GM19463 (cell line): ENCODE results near the gene UGGT2.
"Not testable (repeated sequence)": the region's sequence is repeated elsewhere in the genome, so short reads cannot be mapped to it uniquely, and the experiment has no call there.

Experiments
- ATAC-seq: cut with Tn5 transposase; IDR thresholded peaks from one replicate; pipeline ENCODE4 v1.9.1; 2021; ENCODE audit warnings: mild to moderate bottlenecking, moderate library complexity; ENCODE audit not compliant: unreplicated experiment

UGGT2 gene

GRCh38 chr13:96053003-96053703, at the start of gene UGGT2:
Gene UGGT2, minus strand, starts transcription at chr13:96053401. Its CDS starts 89 bp downstream, at chr13:96053312.
- peak; percentile 97 for ATAC-seq

GRCh38 chr13:96100457-96101220, 47.4 kb upstream of the UGGT2 start:
- ATAC-seq: no peak

GRCh38 chr13:96093296-96094006, 40.2 kb upstream of the UGGT2 start:
- ATAC-seq: no peak

GRCh38 chr13:96091164-96092117, 38.2 kb upstream of the UGGT2 start:
- no peak for ATAC-seq

- peak; percentile 37 for ATAC-seq
Observed at GRCh38 chr13:96090240-96091101, 37.3 kb upstream of the UGGT2 start.

- peak; percentile 38 for ATAC-seq
Observed at GRCh38 chr13:96089749-96090239, 36.6 kb upstream of the UGGT2 start, which contains the start of gene HS6ST3. Gene HS6ST3, plus strand, starts transcription at chr13:96090107.

- ATAC-seq: no peak
Observed at GRCh38 chr13:96089139-96089538, 35.9 kb upstream of the UGGT2 start.

- ATAC-seq: no peak
Observed at GRCh38 chr13:96086736-96087135, 33.5 kb upstream of the UGGT2 start.

- ATAC-seq: no peak
Observed at GRCh38 chr13:96082640-96083039, 29.4 kb upstream of the UGGT2 start.

GRCh38 chr13:96081888-96082287, 28.7 kb upstream of the UGGT2 start:
- no peak for ATAC-seq

GRCh38 chr13:96080676-96081075, 27.5 kb upstream of the UGGT2 start:
- ATAC-seq: no peak

GRCh38 chr13:96075953-96076543, 22.8 kb upstream of the UGGT2 start:
- no peak for ATAC-seq

GRCh38 chr13:96072392-96072791, 19.2 kb upstream of the UGGT2 start:
- ATAC-seq: no peak

GRCh38 chr13:96071504-96071903, 18.3 kb upstream of the UGGT2 start:
- ATAC-seq: no peak

- no peak for ATAC-seq
Observed at GRCh38 chr13:96068729-96069128, 15.5 kb upstream of the UGGT2 start.

GRCh38 chr13:96065849-96066248, 12.6 kb upstream of the UGGT2 start:
- no peak for ATAC-seq

GRCh38 chr13:96052656-96053002, 572 bp downstream of the UGGT2 start:
- ATAC-seq: peak; percentile 37

- not testable (repeated sequence) for ATAC-seq
Observed at GRCh38 chr13:96051946-96052345, 1.3 kb downstream of the UGGT2 start.

- ATAC-seq: not testable (repeated sequence)
Observed at GRCh38 chr13:96051491-96051890, 1.7 kb downstream of the UGGT2 start.
